Measurements from ENCODE around the gene ENG.

DNA sequence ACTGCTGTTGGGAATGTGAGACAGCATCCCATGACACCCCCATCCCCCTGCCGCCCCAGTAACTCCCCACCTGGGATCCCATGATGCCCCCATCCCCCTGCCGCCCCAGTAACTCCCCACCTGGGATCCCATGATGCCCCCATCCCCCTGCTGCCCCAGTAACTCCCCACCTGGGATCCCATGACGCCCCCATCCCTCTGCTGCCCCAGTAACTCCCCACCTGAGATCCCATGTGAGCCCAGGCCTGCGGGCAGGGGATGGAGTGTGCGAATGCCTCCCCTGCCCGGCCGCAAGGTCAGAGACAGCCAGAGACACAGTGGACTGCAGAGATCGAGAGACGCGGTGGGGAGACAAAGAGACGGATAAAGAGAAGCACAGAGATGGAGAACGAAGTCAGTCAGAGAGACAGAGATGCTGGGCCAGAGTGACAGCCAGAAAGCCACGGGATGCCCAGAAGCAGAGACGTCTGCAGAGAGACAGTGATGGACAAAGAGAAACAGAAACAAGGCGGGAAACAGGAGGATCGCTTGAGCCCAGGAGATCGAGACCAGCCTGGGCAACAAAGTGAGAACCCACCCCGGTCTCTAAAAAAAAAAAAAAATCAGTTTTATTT, 77.0 kb downstream of the ENG start:
- TF ChIP-seq CTCF (IDR thresholded peaks at IDR 0.05), result no peak
- no peak for TF ChIP-seq POLR2A (IDR thresholded peaks at IDR 0.05)
